Astrocyte (in vitro differentiated cells and primary cell): Measurements from ENCODE around the gene KASH5.

Experiments used
- EZH2 ChIP-seq: IDR thresholded peaks from 2 replicates; pipeline ENCODE4 v1.6.1; 2012; ENCODE audit warnings: mild to moderate bottlenecking, low read length, inconsistent platforms; ENCODE audit not compliant: insufficient read depth
- TF ChIP-seq, protein P1 (sequence below): IDR thresholded peaks from 2 replicates; pipeline ENCODE4 v1.5.1; 2011; ENCODE audit warnings: low read depth, mild to moderate bottlenecking, inconsistent platforms, low read length, moderate library complexity; ENCODE audit not compliant: insufficient read depth

DNA sequence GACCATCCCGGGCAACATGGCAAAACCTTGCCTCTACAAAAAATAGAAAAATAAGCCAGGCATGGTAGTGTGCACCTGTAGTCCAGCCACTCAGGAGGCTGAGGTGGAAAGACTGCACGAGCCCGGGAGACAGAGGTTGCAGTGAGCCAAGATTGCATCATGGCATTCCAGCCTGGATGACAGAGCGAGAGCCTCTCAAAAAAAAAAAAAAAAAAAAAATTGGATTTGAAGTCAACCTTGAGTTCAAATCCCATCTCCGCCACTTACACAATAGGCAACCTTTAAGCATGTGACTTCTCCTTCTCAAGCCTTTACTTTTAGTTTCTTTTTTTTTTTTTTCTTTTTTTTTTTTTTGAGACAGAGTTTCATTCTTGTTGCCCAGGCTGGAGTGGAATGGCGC, 12.0 kb downstream of the KASH5 start:
- TF ChIP-seq, protein P1, sequence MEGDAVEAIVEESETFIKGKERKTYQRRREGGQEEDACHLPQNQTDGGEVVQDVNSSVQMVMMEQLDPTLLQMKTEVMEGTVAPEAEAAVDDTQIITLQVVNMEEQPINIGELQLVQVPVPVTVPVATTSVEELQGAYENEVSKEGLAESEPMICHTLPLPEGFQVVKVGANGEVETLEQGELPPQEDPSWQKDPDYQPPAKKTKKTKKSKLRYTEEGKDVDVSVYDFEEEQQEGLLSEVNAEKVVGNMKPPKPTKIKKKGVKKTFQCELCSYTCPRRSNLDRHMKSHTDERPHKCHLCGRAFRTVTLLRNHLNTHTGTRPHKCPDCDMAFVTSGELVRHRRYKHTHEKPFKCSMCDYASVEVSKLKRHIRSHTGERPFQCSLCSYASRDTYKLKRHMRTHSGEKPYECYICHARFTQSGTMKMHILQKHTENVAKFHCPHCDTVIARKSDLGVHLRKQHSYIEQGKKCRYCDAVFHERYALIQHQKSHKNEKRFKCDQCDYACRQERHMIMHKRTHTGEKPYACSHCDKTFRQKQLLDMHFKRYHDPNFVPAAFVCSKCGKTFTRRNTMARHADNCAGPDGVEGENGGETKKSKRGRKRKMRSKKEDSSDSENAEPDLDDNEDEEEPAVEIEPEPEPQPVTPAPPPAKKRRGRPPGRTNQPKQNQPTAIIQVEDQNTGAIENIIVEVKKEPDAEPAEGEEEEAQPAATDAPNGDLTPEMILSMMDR = no peak
- no peak for TF ChIP-seq EZH2
